Hepatocyte (in vitro differentiated cells): ENCODE results near the gene SNRPB.

Source experiments
- CTCF ChIP-seq: fragments of 200-600 bp; sonication (generic); IDR thresholded peaks from 2 replicates; pipeline ENCODE4 v1.5.1; 2016; ENCODE audit warnings: antibody characterized with exemption, mild to moderate bottlenecking; ENCODE audit not compliant: poor library complexity
- EZH2 ChIP-seq: fragments of 200-600 bp; sonication (generic); IDR thresholded peaks from 2 replicates; pipeline ENCODE4 v1.6.1; 2016; ENCODE audit warnings: antibody characterized with exemption, mild to moderate bottlenecking, borderline replicate concordance
- EZH2phosphoT487 ChIP-seq: fragments of 200-600 bp; sonication (generic); IDR thresholded peaks from one replicate; pipeline ENCODE4 v1.6.1; 2018; ENCODE audit warnings: antibody characterized with exemption, mild to moderate bottlenecking, low read depth, moderate library complexity; ENCODE audit not compliant: unreplicated experiment, severe bottlenecking

- TF ChIP-seq CTCF (no peak), EZH2 (no peak), EZH2phosphoT487 (no peak)
Observed at GRCh38 chr20:2475850-2476741, 5.5 kb upstream of the SNRPB start.
